IMR-90 (cell line): ENCODE results near the gene LPAR1. TPM values are rescaled to one million over a fixed set of nuclear protein-coding genes. Genes with fewer than 3 reads are reported as not detected.
A peak's percentile ranks its signal among the peaks of the same experiment; 100 is the strongest.

Source experiments
- ATAC-seq: fragments of 200-7000 bp; cut with Tn5 transposase; 2 replicates; pipeline ENCODE4 v1.9.1; 2020; ENCODE audit warnings: low read depth, mild to moderate bottlenecking, moderate library complexity
- BruUV-seq: library from RNA; stranded (reverse); fragments of 400-500 nt; replicated peaks from 2 replicates; lab custom pipeline; 2021; lab: Mats Ljungman, UMichigan
- CTCF ChIA-PET: fragments of 300-600 bp; formaldehyde crosslinking; extraction: SDS; loops from one replicate; lab custom pipeline; 2021; ENCODE audit warnings: antibody characterized with exemption; lab: Yijun Ruan, JAX
- POLR2A ChIA-PET: fragments of 300-600 bp; sonication (Branson Sonifier 250); formaldehyde crosslinking; loops from one replicate; lab custom pipeline; 2022; ENCODE audit warnings: antibody characterized with exemption; ENCODE audit not compliant: unreplicated experiment; lab: Charles Lee
- DNase-seq: peaks from one replicate; pipeline ENCODE4 v3.0.0; 2013
- H2AFZ ChIP-seq: replicated peaks from 2 replicates; pipeline ENCODE3; 2013; ENCODE audit warnings: low read length, mild to moderate bottlenecking; ENCODE audit not compliant: poor library complexity
- H2AK5ac ChIP-seq: 2 replicates; pipeline ENCODE4 v1.6.1; 2013; ENCODE audit warnings: low read depth, low read length, inconsistent platforms
- H2AK9ac ChIP-seq: replicated peaks from 2 replicates; pipeline ENCODE3; 2013; ENCODE audit warnings: mild to moderate bottlenecking, low read depth, low read length, moderate library complexity; ENCODE audit not compliant: poor library complexity
- H2BK120ac ChIP-seq: 2 replicates; pipeline ENCODE4 v1.6.1; 2013; ENCODE audit warnings: low read depth, low read length, inconsistent platforms
- H2BK15ac ChIP-seq: 3 replicates; pipeline ENCODE4 v1.6.1; 2013; ENCODE audit warnings: low read depth, low read length, inconsistent platforms
- H2BK20ac ChIP-seq: 2 replicates; pipeline ENCODE4 v1.6.1; 2013; ENCODE audit warnings: low read depth, mild to moderate bottlenecking, inconsistent platforms, low read length, moderate library complexity
- H2BK5ac ChIP-seq: 2 replicates; pipeline ENCODE4 v1.6.1; 2013; ENCODE audit warnings: mild to moderate bottlenecking, low read depth, low read length, inconsistent platforms; ENCODE audit not compliant: poor library complexity, severe bottlenecking
- H3K14ac ChIP-seq: replicated peaks from 2 replicates; pipeline ENCODE4 v1.6.1; 2013; ENCODE audit warnings: low read depth, low read length, inconsistent platforms
- H3K18ac ChIP-seq: 2 replicates; pipeline ENCODE4 v1.6.1; 2013; ENCODE audit warnings: low read depth, low read length, control low read depth
- H3K23ac ChIP-seq: 2 replicates; pipeline ENCODE4 v1.6.1; 2013; ENCODE audit warnings: low read depth, low read length, inconsistent platforms
- H3K27ac ChIP-seq: 2 replicates; pipeline ENCODE4 v1.5.1; 2013; ENCODE audit warnings: mild to moderate bottlenecking, control low read depth, low read length; ENCODE audit not compliant: insufficient read depth
- H3K27me3 ChIP-seq: 2 replicates; pipeline ENCODE4 v1.6.1; 2013; ENCODE audit warnings: low read length; ENCODE audit not compliant: control insufficient read depth, insufficient read depth
- H3K36me3 ChIP-seq: 2 replicates; pipeline ENCODE4 v1.6.1; 2013; ENCODE audit warnings: low read length, mixed read lengths; ENCODE audit not compliant: control insufficient read depth, insufficient read depth
- H3K4ac ChIP-seq: 2 replicates; pipeline ENCODE4 v1.6.1; 2013; ENCODE audit warnings: low read depth, low read length, inconsistent platforms
- H3K4me1 ChIP-seq: 2 replicates; pipeline ENCODE4 v1.6.1; 2013; ENCODE audit warnings: low read length, mixed read lengths; ENCODE audit not compliant: control insufficient read depth, insufficient read depth
- H3K4me2 ChIP-seq: 2 replicates; pipeline ENCODE4 v1.6.1; 2013; ENCODE audit warnings: low read depth, mild to moderate bottlenecking, control low read depth, low read length, moderate library complexity
- H3K4me3 ChIP-seq: 2 replicates; pipeline ENCODE4 v1.5.1; 2013; ENCODE audit warnings: low read depth, mild to moderate bottlenecking, control low read depth, low read length, moderate library complexity; ENCODE audit not compliant: insufficient read depth
- H3K56ac ChIP-seq: 2 replicates; pipeline ENCODE4 v1.6.1; 2013; ENCODE audit warnings: low read length, inconsistent platforms; ENCODE audit not compliant: insufficient read depth; ENCODE audit errors: extremely low read depth
- H3K79me1 ChIP-seq, 2 experiments: 2 replicates each; pipeline ENCODE4 v1.6.1; 2013; ENCODE audit warnings: low read length in 2 of 2, inconsistent platforms in 1 of 2, low read depth in 1 of 2
- H3K9ac ChIP-seq: 2 replicates; pipeline ENCODE4 v1.6.1; 2013; ENCODE audit warnings: low read depth, low read length, control low read depth
- H3K9me1 ChIP-seq: 2 replicates; pipeline ENCODE4 v1.6.1; 2013; ENCODE audit warnings: low read length, inconsistent platforms; ENCODE audit not compliant: insufficient read depth
- H3K9me3 ChIP-seq: 2 replicates; pipeline ENCODE4 v1.6.1; 2013; ENCODE audit warnings: low read length; ENCODE audit not compliant: control insufficient read depth, insufficient read depth
- H4K20me1 ChIP-seq: 2 replicates; pipeline ENCODE4 v1.6.1; 2013; ENCODE audit warnings: low read length, inconsistent platforms; ENCODE audit not compliant: insufficient read depth
- H4K5ac ChIP-seq: 2 replicates; pipeline ENCODE4 v1.6.1; 2013; ENCODE audit warnings: mild to moderate bottlenecking, low read depth, low read length, control low read depth
- H4K8ac ChIP-seq, 2 experiments: 2 replicates each; pipeline ENCODE4 v1.6.1; 2013; ENCODE audit warnings: low read depth in 2 of 2, low read length in 2 of 2, control low read depth in 1 of 2, inconsistent platforms in 1 of 2
- H4K91ac ChIP-seq: 2 replicates; pipeline ENCODE4 v1.6.1; 2013; ENCODE audit warnings: low read depth, low read length, inconsistent platforms; ENCODE audit not compliant: insufficient read depth
- BHLHE40 ChIP-seq: fragments of 150-350 bp; IDR thresholded peaks from 2 replicates; pipeline ENCODE4 v1.6.1; 2016; ENCODE audit warnings: mild to moderate bottlenecking, low read depth, low read length
- CEBPB ChIP-seq: IDR thresholded peaks from 2 replicates; pipeline ENCODE4 v1.6.1; 2012; ENCODE audit warnings: low read depth, low read length, improper control_type of control experiment
- CHD1 ChIP-seq: IDR thresholded peaks from 2 replicates; pipeline ENCODE4 v1.6.1; 2012; ENCODE audit warnings: low read depth, low read length, improper control_type of control experiment
- CTCF ChIP-seq: conservative IDR thresholded peaks from 2 replicates; pipeline ENCODE4 v1.5.1; 2012; ENCODE audit warnings: mild to moderate bottlenecking, low read depth, low read length, improper control_type of control experiment
- ELK1 ChIP-seq: fragments of 150-350 bp; IDR thresholded peaks from 2 replicates; pipeline ENCODE4 v1.6.1; 2016; ENCODE audit warnings: low read depth, mild to moderate bottlenecking, low read length, moderate library complexity, borderline replicate concordance
- FOS ChIP-seq: fragments of 150-350 bp; IDR thresholded peaks from 2 replicates; pipeline ENCODE4 v1.6.1; 2016; ENCODE audit warnings: low read depth, low read length
- MAFK ChIP-seq: IDR thresholded peaks from 2 replicates; pipeline ENCODE4 v1.6.1; 2012; ENCODE audit warnings: low read depth, low read length, improper control_type of control experiment
- MAZ ChIP-seq: IDR thresholded peaks from 2 replicates; pipeline ENCODE4 v1.6.1; 2012; ENCODE audit warnings: low read depth, mild to moderate bottlenecking, low read length, improper control_type of control experiment, moderate library complexity, borderline replicate concordance
- MXI1 ChIP-seq: IDR thresholded peaks from 2 replicates; pipeline ENCODE4 v1.6.1; 2012; ENCODE audit warnings: low read depth, mild to moderate bottlenecking, low read length, moderate library complexity, borderline replicate concordance
- NFE2L2 ChIP-seq: fragments of 150-350 bp; IDR thresholded peaks from 2 replicates; pipeline ENCODE4 v1.6.1; 2016; ENCODE audit warnings: low read depth, mild to moderate bottlenecking, low read length
- POLR2A ChIP-seq: IDR thresholded peaks from 2 replicates; pipeline ENCODE4 v1.6.1; 2012; ENCODE audit warnings: mild to moderate bottlenecking, low read depth, low read length
- RAD21 ChIP-seq: IDR thresholded peaks from 2 replicates; pipeline ENCODE4 v1.6.1; 2012; ENCODE audit warnings: low read length, improper control_type of control experiment
- RCOR1 ChIP-seq: IDR thresholded peaks from 2 replicates; pipeline ENCODE4 v1.6.1; 2012; ENCODE audit warnings: mild to moderate bottlenecking, low read length, improper control_type of control experiment; ENCODE audit not compliant: insufficient replicate concordance
- RFX5 ChIP-seq: IDR thresholded peaks from 2 replicates; pipeline ENCODE4 v1.8.0; 2012; ENCODE audit warnings: low read depth, mild to moderate bottlenecking, low read length, moderate library complexity
- SMC3 ChIP-seq: fragments of 150-350 bp; IDR thresholded peaks from 2 replicates; pipeline ENCODE4 v1.6.1; 2016; ENCODE audit warnings: low read depth, mild to moderate bottlenecking, antibody characterized with exemption, low read length, moderate library complexity
- USF2 ChIP-seq: fragments of 150-350 bp; IDR thresholded peaks from 2 replicates; pipeline ENCODE4 v1.6.1; 2017; ENCODE audit warnings: mild to moderate bottlenecking, antibody characterized with exemption, low read length, low read depth
- WGBS, 2 experiments: methylation state at CpG; one replicate each; pipeline versions ENCODE4 v1.1.5 to v1.1.7; 2013; ENCODE audit warnings: missing lambda C conversion rate in 2 of 2; ENCODE audit not compliant: insufficient read length in 1 of 2; ENCODE audit errors: extremely low coverage in 2 of 2; 5-methylcytosine and 5-hydroxymethylcytosine counted together
- dilution Hi-C: fragments of 300-500 bp; cut with HindIII; formaldehyde crosslinking; loops from one replicate; pipeline ENCODE4 v1.14.3; 2018; ENCODE audit warnings: low sequenced_read_pairs; ENCODE audit not compliant: unreplicated experiment
- in situ Hi-C: fragments of 300-500 bp; cut with MboI; formaldehyde crosslinking; loops from 3 replicates; pipeline ENCODE4 v1.14.3; 2019; ENCODE audit warnings: low sequenced_read_pairs, inconsistent platforms, mixed read lengths
- intact Hi-C: fragments of 100-400 bp; cut with micrococcal nuclease; formaldehyde crosslinking; loops from 2 replicates; pipeline ENCODE4 v1.10.0; 2022
- polyA plus RNA-seq, 3 experiments: library from polyadenylated mRNA; depleted of rRNA; stranded (reverse); fragments of >200 nt; gene quantifications; 2 replicates each; pipeline ENCODE4 v1.2.3, GENCODE V29; 2012; ENCODE audit warnings: low replicate concordance in 1 of 3
- total RNA-seq: library from RNA; depleted of rRNA; stranded (reverse); fragments of >200 nt; gene quantifications from 2 replicates; pipeline ENCODE4 v1.2.3, GENCODE V29; 2012

Gene LPAR1
- total and polyA plus RNA-seq, 2 of the 4 experiments (the other 2 are of a cell fraction): 171 to 315 TPM

- H3K9me1 ChIP-seq: peaks cover 23% of the 10 kb centered on the region
- H3K14ac ChIP-seq: peak overlapping the region; percentile 86
- dilution Hi-C loops: no loop called here
- in situ Hi-C loops: loop anchor here (25.0 kb wide), 1 partner anchor 285 kb away; no protein-coding TSS in a partner anchor
- peak overlapping the region; percentile 89 for H4K91ac ChIP-seq
- H2AFZ ChIP-seq: no peak overlapping the region
- H3K27me3 ChIP-seq: no peaks in the 10 kb centered on the region
- peak overlapping the region; percentile 82 for H3K4ac ChIP-seq
- peaks cover 32 to 75% of the 10 kb centered on the region in 2 experiments for H3K79me1 ChIP-seq
- BruUV-seq: no TSS peak
- no CpG with 5 or more reads among the region's 3 CpGs for WGBS, 2 experiments
- H2BK15ac ChIP-seq: 0 out of 3 replicates have a peak overlapping the region, but pooled peaks have one; percentile 84
- peak overlapping the region; percentile 24; the same call in 1 of the 2 replicates for H4K5ac ChIP-seq
- peak overlapping the region; percentile 24; the same call in 1 of the 2 replicates for H3K18ac ChIP-seq
- no peak overlapping the region for H3K9ac ChIP-seq
- intact Hi-C loops: no loop called here
- H3K4me2 ChIP-seq: peak overlapping the region; percentile 44; the same call in 1 of the 2 replicates
- H2AK9ac ChIP-seq: no peak overlapping the region
- no peak overlapping the region for H3K4me3 ChIP-seq
- H3K56ac ChIP-seq: no peak overlapping the region
- DNase-seq (peak; percentile 57), ATAC-seq (no peak)
- peaks cover 34% of the 10 kb centered on the region; the same call in 1 of the 2 replicates for H4K20me1 ChIP-seq
- peaks cover 31% of the 10 kb centered on the region for H3K4me1 ChIP-seq
- ChIA-PET CTCF (no interaction called here), POLR2A (no interaction called here)
- H3K9me3 ChIP-seq: no peaks in the 10 kb centered on the region
- peak overlapping the region; percentile 28; the same call in 1 of the 2 replicates for H3K23ac ChIP-seq
- peak overlapping the region; percentile 45; the same call in 1 of the 2 replicates for H2BK20ac ChIP-seq
- peaks cover 20% of the 10 kb centered on the region for H3K36me3 ChIP-seq
- H2AK5ac ChIP-seq: no peak overlapping the region
- H2BK120ac ChIP-seq: peak overlapping the region; percentile 82
- peak overlapping the region; percentile 78; the same call in 1 of the 2 replicates for H3K27ac ChIP-seq
- peak overlapping the region; percentile 80 to 95; a peak in 3 of 4 replicates for H4K8ac ChIP-seq
- H2BK5ac ChIP-seq: peak overlapping the region; percentile 100
- TF ChIP-seq POLR2A (no peak), USF2 (no peak), FOS (no peak), NFE2L2 (no peak), CTCF (no peak), RFX5 (no peak), ELK1 (no peak), BHLHE40 (no peak), CHD1 (no peak), MXI1 (no peak), RAD21 (no peak), MAZ (no peak), RCOR1 (no peak), SMC3 (no peak), MAFK (no peak), CEBPB (no peak)
Measured at GRCh38 chr9:110922145-110922544, 116.1 kb downstream of the LPAR1 start.
